Neural progenitor cell (in vitro differentiated cells): ENCODE measurements around the gene RNF212. TPM values are rescaled to one million over a fixed set of nuclear protein-coding genes. Genes with fewer than 3 reads are reported as not detected.

ENCODE experiments used
- DNase-seq: peaks from one replicate; pipeline ENCODE4 v3.0.0-alpha.2; 2016; ENCODE audit warnings: low spot score
- H2AFZ ChIP-seq: fragments of 200-600 bp; sonication (generic); replicated peaks from 2 replicates; pipeline ENCODE4 v1.6.1; 2016; ENCODE audit warnings: antibody characterized with exemption
- H3F3A ChIP-seq: fragments of 200-600 bp; sonication (generic); 2 replicates; pipeline ENCODE4 v1.6.1; 2016; ENCODE audit warnings: antibody characterized with exemption, low read depth
- H3K27ac ChIP-seq: fragments of 200-600 bp; sonication (generic); 2 replicates; pipeline ENCODE4 v1.5.1; 2016; ENCODE audit warnings: mild to moderate bottlenecking
- H3K27me3 ChIP-seq: fragments of 200-600 bp; sonication (generic); 2 replicates; pipeline ENCODE4 v1.6.1; 2016; ENCODE audit warnings: mild to moderate bottlenecking, moderate library complexity
- H3K36me3 ChIP-seq: fragments of 200-600 bp; sonication (generic); 2 replicates; pipeline ENCODE4 v1.5.1; 2016
- H3K4me1 ChIP-seq: fragments of 200-600 bp; sonication (generic); 2 replicates; pipeline ENCODE4 v1.6.1; 2016; ENCODE audit warnings: mixed run types
- H3K4me2 ChIP-seq: fragments of 200-600 bp; sonication (generic); 2 replicates; pipeline ENCODE4 v1.6.1; 2016
- H3K4me3 ChIP-seq: fragments of 200-600 bp; sonication (generic); 2 replicates; pipeline ENCODE4 v1.5.1; 2016
- H3K79me2 ChIP-seq: fragments of 200-600 bp; sonication (generic); 2 replicates; pipeline ENCODE4 v1.6.1; 2016; ENCODE audit warnings: low read depth
- H3K9ac ChIP-seq: fragments of 200-600 bp; sonication (generic); 2 replicates; pipeline ENCODE4 v1.6.1; 2016
- H3K9me3 ChIP-seq: fragments of 200-600 bp; sonication (generic); 2 replicates; pipeline ENCODE4 v1.5.1; 2016; ENCODE audit warnings: low read depth
- H4K20me1 ChIP-seq: fragments of 200-600 bp; sonication (generic); 2 replicates; pipeline ENCODE4 v1.6.1; 2016; ENCODE audit warnings: low read depth
- H3K27ac Mint-ChIP-seq: 3 replicates; pipeline ENCODE4 v1.8.0; 2021; ENCODE audit warnings: mixed read lengths
- H3K27me3 Mint-ChIP-seq: 2 replicates; pipeline ENCODE4 v1.8.0; 2022; ENCODE audit warnings: low read depth, mild to moderate bottlenecking, inconsistent platforms, moderate library complexity, mixed read lengths; ENCODE audit not compliant: insufficient read depth
- H3K36me3 Mint-ChIP-seq: 3 replicates; pipeline ENCODE4 v1.8.0; 2021; ENCODE audit warnings: mixed read lengths
- H3K4me1 Mint-ChIP-seq: 3 replicates; pipeline ENCODE4 v1.8.0; 2021; ENCODE audit warnings: mixed read lengths
- H3K4me3 Mint-ChIP-seq: 3 replicates; pipeline ENCODE4 v1.8.0; 2021; ENCODE audit warnings: mild to moderate bottlenecking, moderate library complexity, mixed read lengths
- H3K9me3 Mint-ChIP-seq: 3 replicates; pipeline ENCODE4 v1.8.0; 2020; ENCODE audit warnings: mixed read lengths
- EZH2 ChIP-seq: fragments of 200-600 bp; sonication (generic); IDR thresholded peaks from 2 replicates; pipeline ENCODE4 v1.6.1; 2017; ENCODE audit warnings: antibody characterized with exemption, mild to moderate bottlenecking, moderate library complexity
- EZH2phosphoT487 ChIP-seq: fragments of 200-600 bp; sonication (generic); IDR thresholded peaks from 2 replicates; pipeline ENCODE4 v1.6.1; 2017; ENCODE audit warnings: antibody characterized with exemption
- total RNA-seq: library from RNA; depleted of rRNA; stranded (reverse); fragments of >200 nt; gene quantifications from 2 replicates; pipeline ENCODE4 v1.2.3, GENCODE V29; 2015; ENCODE audit warnings: low replicate concordance
- TF ChIP-seq, protein P1 (sequence below): fragments of 200-600 bp; sonication (generic); IDR thresholded peaks from 2 replicates; pipeline ENCODE4 v1.5.1; 2017; ENCODE audit warnings: antibody characterized with exemption, mild to moderate bottlenecking

The RNF212 gene
- total RNA-seq, 1 donor from 2014 or later = 3.4 TPM

DNA sequence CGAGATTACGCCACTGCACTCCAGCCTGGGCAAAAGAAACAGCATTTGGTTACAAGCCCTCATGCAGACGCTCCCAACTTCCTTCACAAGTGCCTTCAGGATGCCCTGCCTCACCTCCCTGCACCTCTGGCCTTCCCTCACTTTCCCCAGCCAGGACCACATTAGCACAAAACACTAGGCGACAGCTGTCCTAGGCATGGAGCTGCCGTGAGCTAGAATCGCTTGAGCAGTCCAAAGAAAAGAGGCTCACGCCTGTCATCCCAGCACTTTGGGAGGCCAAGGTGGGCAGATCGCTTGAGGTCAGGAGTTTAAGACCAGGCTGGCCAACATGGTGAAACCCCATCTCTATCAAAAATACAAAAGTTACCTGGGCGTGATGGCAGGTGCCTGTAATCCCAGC lies 15.8 kb downstream of the RNF212 start:
- H3K4me3 ChIP-seq = no peak overlapping the region
- H3K9me3 Mint-ChIP-seq = peaks cover 5% of the 10 kb centered on the region

DNA sequence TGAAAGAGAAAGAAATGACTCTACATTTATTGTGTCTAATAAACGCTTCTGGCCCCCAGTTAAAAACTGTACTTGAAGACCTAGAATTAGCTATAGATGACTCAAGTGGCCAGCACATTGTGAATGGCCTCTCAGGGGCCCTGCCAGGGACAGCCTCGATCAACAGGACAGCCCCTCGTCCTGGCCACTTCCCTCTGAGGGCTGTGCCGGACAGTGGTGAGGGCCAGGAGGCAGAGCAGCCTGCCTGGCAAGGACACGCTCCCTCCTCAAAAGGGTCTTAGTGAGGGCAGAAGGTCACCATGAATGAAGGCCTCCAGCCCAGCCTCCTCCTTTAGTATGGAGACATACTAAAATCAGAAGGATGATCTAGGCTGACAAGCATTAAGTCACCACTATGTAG lies 16.5 kb downstream of the RNF212 start:
- H3K4me2 ChIP-seq = no peak overlapping the region
- Mint-ChIP-seq H3K4me3 (no peak overlapping the region), H3K9me3 (peaks cover 4% of the 10 kb centered on the region), H3K27ac (no peak overlapping the region), H3K27me3 (peaks cover 4% of the 10 kb centered on the region), H3K36me3 (peaks cover 2% of the 10 kb centered on the region), H3K4me1 (no peaks in the 10 kb centered on the region)
- H4K20me1 ChIP-seq = no peaks in the 10 kb centered on the region
- no peak overlapping the region for H3K4me3 ChIP-seq
- H2AFZ ChIP-seq = no peak overlapping the region
- H3K4me1 ChIP-seq = no peaks in the 10 kb centered on the region
- H3K9ac ChIP-seq = no peak overlapping the region
- no peaks in the 10 kb centered on the region for H3K9me3 ChIP-seq
- no peak overlapping the region for H3K27ac ChIP-seq
- no peaks in the 10 kb centered on the region for H3K27me3 ChIP-seq
- no peak for TF ChIP-seq EZH2phosphoT487
- no peak for TF ChIP-seq EZH2
- TF ChIP-seq, protein P1, sequence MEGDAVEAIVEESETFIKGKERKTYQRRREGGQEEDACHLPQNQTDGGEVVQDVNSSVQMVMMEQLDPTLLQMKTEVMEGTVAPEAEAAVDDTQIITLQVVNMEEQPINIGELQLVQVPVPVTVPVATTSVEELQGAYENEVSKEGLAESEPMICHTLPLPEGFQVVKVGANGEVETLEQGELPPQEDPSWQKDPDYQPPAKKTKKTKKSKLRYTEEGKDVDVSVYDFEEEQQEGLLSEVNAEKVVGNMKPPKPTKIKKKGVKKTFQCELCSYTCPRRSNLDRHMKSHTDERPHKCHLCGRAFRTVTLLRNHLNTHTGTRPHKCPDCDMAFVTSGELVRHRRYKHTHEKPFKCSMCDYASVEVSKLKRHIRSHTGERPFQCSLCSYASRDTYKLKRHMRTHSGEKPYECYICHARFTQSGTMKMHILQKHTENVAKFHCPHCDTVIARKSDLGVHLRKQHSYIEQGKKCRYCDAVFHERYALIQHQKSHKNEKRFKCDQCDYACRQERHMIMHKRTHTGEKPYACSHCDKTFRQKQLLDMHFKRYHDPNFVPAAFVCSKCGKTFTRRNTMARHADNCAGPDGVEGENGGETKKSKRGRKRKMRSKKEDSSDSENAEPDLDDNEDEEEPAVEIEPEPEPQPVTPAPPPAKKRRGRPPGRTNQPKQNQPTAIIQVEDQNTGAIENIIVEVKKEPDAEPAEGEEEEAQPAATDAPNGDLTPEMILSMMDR = no peak
- H3F3A ChIP-seq = no peaks in the 10 kb centered on the region
- DNase-seq = no peak
- H3K79me2 ChIP-seq = no peaks in the 10 kb centered on the region
- H3K36me3 ChIP-seq = no peaks in the 10 kb centered on the region

More for the DNA sequence above, 15.8 kb downstream of the RNF212 start:
- H2AFZ ChIP-seq = no peak overlapping the region
- Mint-ChIP-seq H3K36me3 (peaks cover 2% of the 10 kb centered on the region), H3K27ac (no peak overlapping the region), H3K4me1 (no peaks in the 10 kb centered on the region), H3K27me3 (peaks cover 2% of the 10 kb centered on the region), H3K4me3 (no peak overlapping the region)
- H3K9ac ChIP-seq = no peak overlapping the region
- no peaks in the 10 kb centered on the region for H3K27me3 ChIP-seq
- H3K4me1 ChIP-seq = no peaks in the 10 kb centered on the region
- no peak for DNase-seq
- TF ChIP-seq, protein P1 = no peak
- TF ChIP-seq EZH2 (no peak), EZH2phosphoT487 (no peak)
- no peaks in the 10 kb centered on the region for H4K20me1 ChIP-seq
- no peaks in the 10 kb centered on the region for H3K36me3 ChIP-seq
- H3K9me3 ChIP-seq = no peaks in the 10 kb centered on the region
- no peak overlapping the region for H3K27ac ChIP-seq
- no peak overlapping the region for H3K4me2 ChIP-seq
- H3F3A ChIP-seq = no peaks in the 10 kb centered on the region
- H3K79me2 ChIP-seq = no peaks in the 10 kb centered on the region

DNA sequence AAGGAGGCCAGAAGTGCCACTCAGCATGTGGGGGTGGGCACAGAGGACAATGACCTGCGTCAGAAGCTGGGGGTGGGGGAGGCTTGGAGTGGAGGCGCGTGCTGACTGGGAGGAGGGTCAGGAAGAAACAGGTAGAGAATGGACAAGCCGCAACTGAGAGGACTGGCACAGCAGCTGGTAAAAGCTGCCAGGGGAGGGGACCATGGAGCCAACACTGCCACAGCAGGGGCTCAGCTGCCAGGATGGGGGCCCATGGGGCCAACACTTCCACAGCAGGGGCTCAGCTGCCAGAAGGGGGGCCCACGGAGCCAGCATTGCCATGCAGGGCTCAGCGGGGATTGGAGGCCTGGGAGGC lies 19.1 kb downstream of the RNF212 start:
- peaks cover 3% of the 10 kb centered on the region for H3K36me3 Mint-ChIP-seq
- no peak overlapping the region for H3K4me3 ChIP-seq
- H2AFZ ChIP-seq = no peak overlapping the region
- H3K4me2 ChIP-seq = no peak overlapping the region
- H3K4me1 ChIP-seq = no peaks in the 10 kb centered on the region
- no peaks in the 10 kb centered on the region for H3K79me2 ChIP-seq
- H3K4me1 Mint-ChIP-seq = no peaks in the 10 kb centered on the region
- H3K4me3 Mint-ChIP-seq = no peak overlapping the region
- peaks cover 12% of the 10 kb centered on the region for H3K27me3 Mint-ChIP-seq
- no peaks in the 10 kb centered on the region for H3K9me3 ChIP-seq
- H3K27ac Mint-ChIP-seq = no peak overlapping the region
- H3K9me3 Mint-ChIP-seq = peaks cover 8% of the 10 kb centered on the region
- no peaks in the 10 kb centered on the region for H3F3A ChIP-seq
- H4K20me1 ChIP-seq = no peaks in the 10 kb centered on the region
- TF ChIP-seq, protein P1 = no peak
- no peak for TF ChIP-seq EZH2phosphoT487
- TF ChIP-seq EZH2 = no peak
- H3K27ac ChIP-seq = no peak overlapping the region
- no peak for DNase-seq
- H3K9ac ChIP-seq = no peak overlapping the region
- no peaks in the 10 kb centered on the region for H3K36me3 ChIP-seq
- H3K27me3 ChIP-seq = no peaks in the 10 kb centered on the region
